Aorta (tissue), 5 donors: ENCODE measurements around the gene SUGT1. TPM values are rescaled to one million over a fixed set of nuclear protein-coding genes. Genes with fewer than 3 reads are reported as not detected.
"Not testable (repeated sequence)": the region's sequence is repeated elsewhere in the genome, so short reads cannot be mapped to it uniquely, and the experiment has no call there.

Experiments
- ATAC-seq: fragments of 200-7000 bp; cut with Tn5 transposase; one replicate; pipeline ENCODE4 v1.9.1; 2022; ENCODE audit warnings: moderate library complexity; ENCODE audit not compliant: low FRiP score
- DNase-seq, 2 donors: peaks; one replicate each; pipeline ENCODE4 v3.0.0-alpha.2; 2020
- H3K27ac ChIP-seq, 2 donors: one replicate each; pipeline ENCODE4 v1.5.1; 2013; ENCODE audit warnings: low read length in 2 of 2, mild to moderate bottlenecking in 2 of 2, moderate library complexity in 2 of 2, control low read depth in 1 of 2, inconsistent platforms in 1 of 2, low read depth in 1 of 2
- H3K27me3 ChIP-seq, 2 donors: one replicate each; pipeline ENCODE4 v1.6.1; 2013; ENCODE audit warnings: control low read depth in 1 of 2, low read length in 1 of 2, mild to moderate bottlenecking in 1 of 2, moderate library complexity in 1 of 2; ENCODE audit not compliant: insufficient read depth in 2 of 2, control insufficient read depth in 1 of 2
- H3K36me3 ChIP-seq, 2 donors: one replicate each; pipeline ENCODE4 v1.6.1; 2013; ENCODE audit warnings: control low read depth in 1 of 2, low read length in 1 of 2, mild to moderate bottlenecking in 1 of 2; ENCODE audit not compliant: insufficient read depth in 2 of 2, control insufficient read depth in 1 of 2
- H3K4me1 ChIP-seq, 2 donors: one replicate each; pipeline ENCODE4 v1.6.1; 2013; ENCODE audit warnings: low read length in 2 of 2, control low read depth in 1 of 2, mild to moderate bottlenecking in 1 of 2, moderate library complexity in 1 of 2; ENCODE audit not compliant: insufficient read depth in 2 of 2, control insufficient read depth in 1 of 2
- H3K4me3 ChIP-seq, 2 donors: one replicate each; pipeline ENCODE4 v1.5.1; 2013; ENCODE audit warnings: low read length in 2 of 2, control low read depth in 1 of 2, mild to moderate bottlenecking in 1 of 2
- H3K9me3 ChIP-seq: one replicate; pipeline ENCODE4 v1.6.1; 2013; ENCODE audit warnings: mild to moderate bottlenecking, low read length; ENCODE audit not compliant: control insufficient read depth
- WGBS, 2 donors: extraction: QIAGEN DNeasy Blood & Tissue Kit; methylation state at CpG; one replicate each; pipeline ENCODE4 v1.1.7; 2013; 5-methylcytosine and 5-hydroxymethylcytosine counted together
- intact Hi-C, 2 donors: fragments of 100-400 bp; cut with DNase I; formaldehyde crosslinking; loops; one replicate each; pipeline versions ENCODE4 v1.14.2 to v1.15.0; 2022
- polyA plus RNA-seq, 2 donors: library from polyadenylated mRNA; stranded (reverse); fragments of 200-250 nt; gene quantifications; one replicate each; pipeline ENCODE4 v1.2.3, GENCODE V29; 2013
- total RNA-seq, 2 donors: library from RNA; stranded (reverse); fragmentation: NEBNext Ultra II Directional; extraction: Animal tissue kit (Norgen Biotek cat#: 25700); gene quantifications; one replicate each; pipeline ENCODE4 v1.2.1, GENCODE V29; 2021
- donor health status: healthy with polysubstance abuse.
- donor health status: Bipolar disorder and iron deficiency.
- donor health status: DM: no; HTN: no; CAD: no.
- donor health status: DM: no; HTN: no; CAD: no.
- donor health status: DM: yes; HTN: yes; CAD: no.

Gene SUGT1
- total and polyA plus RNA-seq, 4 donors = 30.2 to 44.4 (median 40.3) TPM

GRCh38 chr13:52615812-52616211 lies 36.8 kb upstream of the SUGT1 start:
- no peak overlapping the region for H3K27ac ChIP-seq
- WGBS, 2 donors = 78% methylated on average over 5 of the region's 5 CpGs
- H3K9me3 ChIP-seq = no peaks in the 10 kb centered on the region
- ATAC-seq (no peak), DNase-seq (no peak)
- no peaks in the 10 kb centered on the region for H3K27me3 ChIP-seq
- H3K36me3 ChIP-seq = no peaks in the 10 kb centered on the region
- intact Hi-C loops = no loop called here
- H3K4me3 ChIP-seq = no peak overlapping the region
- H3K4me1 ChIP-seq = no peaks in the 10 kb centered on the region

- H3K36me3 ChIP-seq = no peaks in the 10 kb centered on the region
- H3K4me1 ChIP-seq = no peaks in the 10 kb centered on the region
- ATAC-seq (peak; percentile 97), DNase-seq (peak; percentile 87 to 92)
- no peaks in the 10 kb centered on the region for H3K9me3 ChIP-seq
- peak overlapping the region; percentile 66 to 93 for H3K4me3 ChIP-seq
- peak overlapping the region in 1 of 2 donors; percentile 90 for H3K27ac ChIP-seq
- intact Hi-C loops = no loop called here
- WGBS, 2 donors = 0 to 1% methylated on average over 51 of the region's 51 CpGs
- no peaks in the 10 kb centered on the region for H3K27me3 ChIP-seq
Measured at GRCh38 chr13:52617070-52618060, 35.3 kb upstream of the SUGT1 start.

DNA sequence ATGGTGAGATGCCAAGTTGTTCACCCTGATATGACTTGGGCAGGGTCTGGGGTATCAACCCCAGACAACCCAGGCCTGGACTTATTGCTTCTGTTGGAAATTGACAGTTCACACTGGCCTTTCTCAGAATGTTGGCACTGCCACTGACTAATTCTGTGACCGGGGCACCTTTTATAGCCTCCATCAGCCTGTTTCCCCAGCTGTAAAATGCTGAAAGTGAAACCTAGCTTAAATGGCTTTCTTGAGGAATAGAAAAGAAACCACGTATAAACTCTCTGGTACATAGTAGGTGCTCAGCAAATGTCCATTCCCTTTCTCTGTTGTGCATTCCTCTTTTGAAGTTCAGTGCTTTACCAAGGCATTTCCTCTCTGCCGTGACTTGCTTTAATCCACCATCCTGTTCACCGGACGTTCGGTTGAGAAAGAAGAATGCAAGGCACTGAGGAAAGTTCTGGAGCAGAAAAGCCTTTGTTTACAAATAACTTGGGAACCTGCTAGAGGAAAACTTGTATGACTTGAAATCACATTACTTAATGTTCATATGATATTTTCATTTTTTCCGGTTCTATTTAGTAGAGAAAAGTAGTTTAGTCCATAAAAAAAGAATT lies 21.4 kb upstream of the SUGT1 start:
- DNase-seq, intact Hi-C loops, H3K4me1 ChIP-seq, H3K36me3 ChIP-seq, H3K27ac ChIP-seq, H3K27me3 ChIP-seq, ATAC-seq, H3K9me3 ChIP-seq, H3K4me3 ChIP-seq: not testable (repeated sequence)
- WGBS, 2 donors = 78 to 79% methylated on average over 7 of the region's 7 CpGs

- Histone ChIP-seq H3K36me3 (no peaks in the 10 kb centered on the region), H3K4me1 (no peaks in the 10 kb centered on the region), H3K27ac (no peak overlapping the region), H3K4me3 (no peak overlapping the region), H3K9me3 (no peaks in the 10 kb centered on the region), H3K27me3 (no peaks in the 10 kb centered on the region)
- WGBS, 2 donors = 81 to 90% methylated on average over 5 of the region's 5 CpGs
- DNase-seq = no peak
- ATAC-seq = no peak
- intact Hi-C loops = no loop called here
Measured at GRCh38 chr13:52638666-52639328, 13.8 kb upstream of the SUGT1 start.

GRCh38 chr13:52642131-52642530 lies 10.5 kb upstream of the SUGT1 start, which contains the start of gene HNRNPA1L2:
TSS of gene HNRNPA1L2 (plus strand) at chr13:52642431. CDS start at chr13:52642493, 62 bp downstream.
- Histone ChIP-seq H3K9me3 (no peaks in the 10 kb centered on the region), H3K4me3 (no peak within 1 kb of the TSS), H3K36me3 (no peaks in the 10 kb centered on the region), H3K27me3 (no peaks in the 10 kb centered on the region), H3K4me1 (no peaks in the 10 kb centered on the region), H3K27ac (no peak within 1 kb of the TSS)
- ATAC-seq (no peak), DNase-seq (no peak)
- whole genome bisulfite sequencing, 2 donors = 96 to 98% methylated on average over 7 of the region's 7 CpGs
- intact Hi-C loops = no loop called here

DNA sequence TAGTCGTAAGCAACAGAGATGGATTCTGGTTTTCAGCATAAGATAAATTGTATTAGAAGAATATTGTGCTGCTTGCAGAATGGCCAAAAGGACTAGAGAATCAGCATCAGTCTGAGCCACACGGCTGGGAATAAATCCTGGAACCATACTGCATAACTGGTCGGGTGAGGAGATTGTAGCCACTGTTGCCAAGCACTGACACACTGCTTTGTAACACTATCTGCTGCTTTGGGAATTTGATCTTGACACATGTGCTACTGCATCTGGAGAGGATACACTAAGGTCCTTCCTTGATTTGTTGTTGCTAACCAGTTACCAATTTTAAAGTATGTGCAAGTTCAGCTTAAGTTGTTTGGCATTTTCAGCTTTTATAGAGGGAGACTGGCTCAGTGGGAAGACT lies 8.5 kb upstream of the SUGT1 start:
- DNase-seq = no peak
- intact Hi-C loops = no loop called here
- Histone ChIP-seq H3K4me1 (no peaks in the 10 kb centered on the region), H3K36me3 (no peaks in the 10 kb centered on the region), H3K27ac (no peak overlapping the region), H3K4me3 (no peak overlapping the region), H3K9me3 (no peaks in the 10 kb centered on the region), H3K27me3 (no peaks in the 10 kb centered on the region)
- ATAC-seq = no peak
- WGBS, 2 donors = 61 to 66% methylated on average over 3 of the region's 3 CpGs

DNA sequence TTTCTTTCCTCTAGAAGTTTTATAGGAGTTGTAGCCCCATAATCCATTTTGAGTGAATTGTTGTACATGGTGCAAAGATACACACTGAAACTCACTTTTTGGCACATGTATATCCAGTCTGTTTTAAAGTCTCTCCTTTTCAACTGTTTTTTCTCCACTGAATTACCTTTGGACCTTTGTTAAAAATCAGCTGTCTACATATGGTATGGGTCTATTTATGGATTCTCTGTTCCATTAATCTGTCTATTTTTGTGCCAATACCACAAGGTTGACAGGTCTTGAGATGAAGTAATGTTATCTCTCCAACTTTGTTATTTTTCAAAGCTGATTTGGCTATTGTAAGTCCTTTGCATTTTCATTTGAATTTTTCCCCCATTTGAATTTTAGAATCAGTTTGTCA lies 5.7 kb upstream of the SUGT1 start:
- DNase-seq (no peak), ATAC-seq (no peak)
- Histone ChIP-seq H3K4me1 (no peaks in the 10 kb centered on the region), H3K4me3 (no peak overlapping the region), H3K36me3 (no peaks in the 10 kb centered on the region), H3K27ac (no peak overlapping the region), H3K27me3 (no peaks in the 10 kb centered on the region), H3K9me3 (no peaks in the 10 kb centered on the region)
- intact Hi-C loops = no loop called here

GRCh38 chr13:52650731-52651130 lies 1.9 kb upstream of the SUGT1 start:
- intact Hi-C loops = loop anchor here in 1 of 2 donors (10.0 kb wide), 1 partner anchor 206 kb away; no protein-coding TSS in a partner anchor
- Histone ChIP-seq H3K4me3 (peak overlapping the region in 1 of 2 donors; percentile 1), H3K27me3 (no peaks in the 10 kb centered on the region), H3K4me1 (peaks cover 2% of the 10 kb centered on the region in 2 donors), H3K9me3 (no peaks in the 10 kb centered on the region), H3K36me3 (no peaks in the 10 kb centered on the region), H3K27ac (no peak overlapping the region)
- no peak for DNase-seq
- 78 to 81% methylated on average over 6 of the region's 6 CpGs for WGBS, 2 donors
- ATAC-seq = no peak
